ENCODE results near the gene NMRAL1. TPM values are rescaled to one million over a fixed set of nuclear protein-coding genes. Genes with fewer than 3 reads are reported as not detected.
A peak's percentile ranks its signal among the peaks of the same experiment; 100 is the strongest.

NMRAL1 gene
- total RNA-seq, 4 donors from 2014 or later, result 41.5 to 74.5 (median 58.1) TPM

DNA sequence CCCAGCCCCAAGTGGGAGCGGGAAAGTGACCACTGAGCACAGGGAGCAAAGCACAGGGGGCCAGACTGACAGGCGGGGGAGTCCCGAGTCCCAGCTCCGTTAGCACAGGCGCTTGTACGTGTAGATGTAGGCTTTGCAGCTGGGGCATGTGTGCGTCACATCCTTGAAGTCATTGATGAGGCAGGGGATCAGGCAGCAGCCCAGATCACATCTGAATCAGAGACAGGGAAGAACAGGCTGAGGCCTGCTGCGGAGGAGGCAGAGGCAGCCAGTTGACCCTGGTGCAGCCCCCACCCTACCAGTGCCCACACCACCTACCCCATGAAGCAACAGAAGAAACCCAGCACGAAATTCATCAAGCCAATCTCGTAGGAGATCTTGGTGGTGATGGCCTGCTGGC is 38.0 kb upstream of the NMRAL1 start:
- peaks cover 0 to 66% (median 0%) of the 10 kb centered on the region in 3 donors for H3K36me3 ChIP-seq
- DNase-seq, result no peak

DNA sequence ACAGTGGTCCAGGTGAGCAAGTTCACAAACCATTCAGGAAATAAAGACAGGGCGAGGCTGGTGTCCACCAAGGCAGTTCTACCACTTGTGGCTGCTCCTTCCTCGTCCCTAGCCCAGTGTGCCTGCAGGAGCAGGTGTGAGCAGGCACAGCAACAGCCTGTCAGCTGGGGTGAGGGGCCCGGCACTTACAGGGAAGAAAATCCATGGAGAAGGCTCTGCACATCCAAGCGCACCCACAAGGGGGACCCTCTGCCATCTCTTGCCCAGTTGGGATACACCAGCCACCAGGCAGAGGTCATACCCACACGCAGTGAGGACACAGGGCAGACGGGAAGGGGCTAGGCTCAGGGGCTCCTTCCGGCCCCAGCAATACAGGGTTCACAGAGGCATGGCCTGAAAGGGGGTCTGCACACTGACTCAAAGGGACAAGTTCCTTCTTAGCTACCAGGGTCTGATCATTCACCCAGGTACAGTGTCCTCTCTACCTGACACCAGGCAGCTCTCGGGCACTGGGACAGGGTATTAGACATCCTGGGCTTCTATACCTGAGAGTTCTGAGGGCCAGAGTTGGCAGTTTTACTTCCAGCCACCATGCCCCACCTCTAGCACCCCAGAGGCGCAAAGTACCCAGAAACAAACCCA is 37.1 kb upstream of the NMRAL1 start:
- peak in 1 of 3 donors; percentile 72 for DNase-seq
- Histone ChIP-seq H3K27ac (peak overlapping the region in 2 of 4 donors; percentile 4 to 18), H3K27me3 (no peaks in the 10 kb centered on the region), H3K4me3 (no peak overlapping the region), H3K9me3 (no peaks in the 10 kb centered on the region), H3K36me3 (peaks cover 0 to 74% (median 0%) of the 10 kb centered on the region in 3 donors), H3K4me1 (peaks cover 4 to 41% (median 14%) of the 10 kb centered on the region in 4 donors)
- TF ChIP-seq, protein P1, sequence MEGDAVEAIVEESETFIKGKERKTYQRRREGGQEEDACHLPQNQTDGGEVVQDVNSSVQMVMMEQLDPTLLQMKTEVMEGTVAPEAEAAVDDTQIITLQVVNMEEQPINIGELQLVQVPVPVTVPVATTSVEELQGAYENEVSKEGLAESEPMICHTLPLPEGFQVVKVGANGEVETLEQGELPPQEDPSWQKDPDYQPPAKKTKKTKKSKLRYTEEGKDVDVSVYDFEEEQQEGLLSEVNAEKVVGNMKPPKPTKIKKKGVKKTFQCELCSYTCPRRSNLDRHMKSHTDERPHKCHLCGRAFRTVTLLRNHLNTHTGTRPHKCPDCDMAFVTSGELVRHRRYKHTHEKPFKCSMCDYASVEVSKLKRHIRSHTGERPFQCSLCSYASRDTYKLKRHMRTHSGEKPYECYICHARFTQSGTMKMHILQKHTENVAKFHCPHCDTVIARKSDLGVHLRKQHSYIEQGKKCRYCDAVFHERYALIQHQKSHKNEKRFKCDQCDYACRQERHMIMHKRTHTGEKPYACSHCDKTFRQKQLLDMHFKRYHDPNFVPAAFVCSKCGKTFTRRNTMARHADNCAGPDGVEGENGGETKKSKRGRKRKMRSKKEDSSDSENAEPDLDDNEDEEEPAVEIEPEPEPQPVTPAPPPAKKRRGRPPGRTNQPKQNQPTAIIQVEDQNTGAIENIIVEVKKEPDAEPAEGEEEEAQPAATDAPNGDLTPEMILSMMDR (IDR thresholded peaks at IDR 0.05), result peak in 5 of 6 experiments; percentile 23 to 54 (median 40)
- TF ChIP-seq POLR2A (IDR thresholded peaks at IDR 0.05), result no peak

More for the DNA sequence above, 38.0 kb upstream of the NMRAL1 start:
- no peak for TF ChIP-seq POLR2A (IDR thresholded peaks at IDR 0.05)
- TF ChIP-seq, protein P1 (IDR thresholded peaks at IDR 0.05), result no peak
- Histone ChIP-seq H3K4me3 (no peak overlapping the region), H3K4me1 (peaks cover 4 to 40% (median 13%) of the 10 kb centered on the region in 4 donors), H3K9me3 (no peaks in the 10 kb centered on the region), H3K27me3 (no peaks in the 10 kb centered on the region), H3K27ac (no peak overlapping the region)

DNA sequence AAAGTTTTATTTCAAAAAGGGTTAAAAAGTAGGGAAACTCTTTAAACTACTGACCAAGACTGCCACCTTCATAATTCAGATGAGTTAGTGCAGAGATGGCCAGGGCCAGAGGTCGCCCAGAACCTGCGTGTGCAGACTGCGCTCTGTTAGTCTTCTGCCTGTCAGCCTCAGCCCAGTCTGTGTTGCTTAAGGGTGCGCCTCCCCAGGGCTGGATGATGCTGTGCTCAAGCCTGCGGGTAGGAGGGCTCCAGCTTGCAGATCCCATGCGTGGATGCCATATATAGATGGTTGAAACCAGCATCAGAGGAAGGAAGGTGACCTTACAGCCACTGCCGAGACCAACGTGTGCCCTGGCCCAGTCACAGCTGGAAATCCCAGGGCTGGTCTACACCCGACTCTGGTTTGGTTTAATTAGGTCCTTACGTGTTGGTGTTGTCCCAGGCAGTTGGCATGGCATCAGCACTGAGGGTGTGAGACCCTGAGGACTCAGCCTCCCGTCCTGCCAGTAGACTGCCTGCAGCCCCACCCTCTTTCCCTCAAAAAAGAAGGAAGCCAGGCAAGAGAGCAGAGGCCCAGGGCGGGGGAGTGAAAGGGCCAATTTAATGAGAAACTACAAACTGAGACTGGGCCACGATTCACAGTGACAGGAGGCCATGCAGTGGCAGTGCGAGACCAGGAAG is 36.5 kb upstream of the NMRAL1 start:
- H3K36me3 ChIP-seq, result peaks cover 0 to 74% (median 0%) of the 10 kb centered on the region in 3 donors
- H3K27ac ChIP-seq, result peak overlapping the region in 2 of 4 donors; percentile 4 to 18
- H3K9me3 ChIP-seq, result no peaks in the 10 kb centered on the region
- H3K27me3 ChIP-seq, result no peaks in the 10 kb centered on the region
- H3K4me3 ChIP-seq, result no peak overlapping the region
- TF ChIP-seq, protein P1 (IDR thresholded peaks at IDR 0.05), result no peak
- TF ChIP-seq POLR2A (IDR thresholded peaks at IDR 0.05), result no peak
- H3K4me1 ChIP-seq, result peaks cover 4 to 41% (median 19%) of the 10 kb centered on the region in 4 donors
- no peak for DNase-seq

DNA sequence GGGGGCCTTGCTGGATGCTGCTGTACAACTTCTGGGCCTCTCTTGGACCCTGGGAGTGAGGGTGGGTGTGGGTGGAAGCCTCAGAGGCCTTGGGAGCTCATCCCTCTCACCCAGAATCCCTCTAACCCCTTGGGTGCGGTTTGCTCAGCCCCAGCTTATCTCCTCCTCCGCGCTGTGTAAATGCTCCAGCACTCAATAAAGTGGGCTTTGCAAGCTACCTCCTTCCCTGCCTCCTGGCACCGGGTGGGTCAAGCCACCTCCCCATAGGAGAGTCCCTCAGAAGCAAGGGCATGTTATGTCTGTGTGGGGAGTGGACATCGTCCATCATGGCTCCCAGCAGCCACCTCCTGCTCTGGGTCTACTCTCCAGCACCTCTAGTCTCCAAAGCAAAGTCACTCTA is 35.7 kb upstream of the NMRAL1 start:
- no peaks in the 10 kb centered on the region for H3K27me3 ChIP-seq
- H3K36me3 ChIP-seq, result peaks cover 0 to 74% (median 0%) of the 10 kb centered on the region in 3 donors
- H3K27ac ChIP-seq, result no peak overlapping the region
- H3K9me3 ChIP-seq, result no peaks in the 10 kb centered on the region
- H3K4me1 ChIP-seq, result peaks cover 4 to 41% (median 21%) of the 10 kb centered on the region in 4 donors
- TF ChIP-seq POLR2A (IDR thresholded peaks at IDR 0.05), result no peak
- no peak for DNase-seq
- no peak overlapping the region for H3K4me3 ChIP-seq

DNA sequence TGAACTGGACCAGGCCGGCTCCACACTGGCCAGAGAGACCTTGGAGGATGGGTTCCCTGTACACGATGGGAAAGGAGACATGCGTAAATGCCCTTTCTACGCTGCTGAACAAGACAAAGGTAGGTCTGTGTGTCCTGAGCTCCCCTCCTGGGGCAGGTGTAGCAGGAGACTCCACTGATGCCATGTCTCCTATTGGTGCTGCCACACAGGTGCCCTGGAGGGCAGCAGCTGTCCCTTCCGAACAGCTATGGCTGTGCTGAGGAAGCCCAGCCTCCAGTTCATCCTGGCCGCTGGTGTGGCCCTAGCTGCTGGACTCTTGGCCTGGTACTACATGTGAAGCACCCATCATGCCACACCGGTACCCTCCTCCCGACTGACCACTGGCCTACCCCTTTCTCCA is 35.0 kb upstream of the NMRAL1 start:
- H3K27ac ChIP-seq, result no peak overlapping the region
- peaks cover 0 to 74% (median 0%) of the 10 kb centered on the region in 3 donors for H3K36me3 ChIP-seq
- no peak for TF ChIP-seq POLR2A (IDR thresholded peaks at IDR 0.05)
- TF ChIP-seq, protein P1 (IDR thresholded peaks at IDR 0.05), result no peak
- peaks cover 0 to 35% (median 17%) of the 10 kb centered on the region in 4 donors for H3K4me1 ChIP-seq
- no peaks in the 10 kb centered on the region for H3K9me3 ChIP-seq
- H3K27me3 ChIP-seq, result no peaks in the 10 kb centered on the region
- DNase-seq, result no peak
- H3K4me3 ChIP-seq, result no peak overlapping the region

DNA sequence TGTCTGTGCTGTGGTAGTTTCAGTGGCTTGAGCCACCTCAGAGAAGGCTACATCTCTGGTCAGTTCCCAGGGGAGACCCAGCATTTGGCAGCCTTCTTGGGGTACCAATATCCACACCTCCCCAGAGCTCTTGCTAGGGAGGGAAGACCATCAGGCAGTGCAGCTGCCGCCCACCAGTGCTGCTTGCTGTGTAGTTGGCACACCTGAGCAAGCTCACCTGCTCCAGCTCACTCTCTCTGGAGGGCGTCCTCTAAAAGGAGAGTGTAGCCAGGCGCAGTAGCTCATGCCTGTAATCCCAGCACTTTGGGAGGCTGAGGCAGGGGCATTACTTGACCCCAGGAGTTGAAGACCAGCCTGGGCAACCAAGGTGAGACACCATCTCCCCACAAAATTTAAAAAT is 34.4 kb upstream of the NMRAL1 start:
- Histone ChIP-seq H3K27ac (no peak overlapping the region), H3K4me1 (peaks cover 0 to 28% (median 13%) of the 10 kb centered on the region in 4 donors), H3K27me3 (no peaks in the 10 kb centered on the region), H3K36me3 (peaks cover 0 to 69% (median 0%) of the 10 kb centered on the region in 3 donors), H3K9me3 (no peaks in the 10 kb centered on the region), H3K4me3 (no peak overlapping the region)
- no peak for DNase-seq
- TF ChIP-seq, protein P1 (IDR thresholded peaks at IDR 0.05), result no peak
- no peak for TF ChIP-seq POLR2A (IDR thresholded peaks at IDR 0.05)

Measured in Peyer's patch (tissue), 4 donors.